GM19452 (cell line): ENCODE measurements around the gene FXR2.
A peak's percentile ranks its signal among the peaks of the same experiment; 100 is the strongest.

Experiments used
- ATAC-seq: cut with Tn5 transposase; IDR thresholded peaks from one replicate; pipeline ENCODE4 v1.9.1; 2021; ENCODE audit not compliant: unreplicated experiment

Gene FXR2

DNA sequence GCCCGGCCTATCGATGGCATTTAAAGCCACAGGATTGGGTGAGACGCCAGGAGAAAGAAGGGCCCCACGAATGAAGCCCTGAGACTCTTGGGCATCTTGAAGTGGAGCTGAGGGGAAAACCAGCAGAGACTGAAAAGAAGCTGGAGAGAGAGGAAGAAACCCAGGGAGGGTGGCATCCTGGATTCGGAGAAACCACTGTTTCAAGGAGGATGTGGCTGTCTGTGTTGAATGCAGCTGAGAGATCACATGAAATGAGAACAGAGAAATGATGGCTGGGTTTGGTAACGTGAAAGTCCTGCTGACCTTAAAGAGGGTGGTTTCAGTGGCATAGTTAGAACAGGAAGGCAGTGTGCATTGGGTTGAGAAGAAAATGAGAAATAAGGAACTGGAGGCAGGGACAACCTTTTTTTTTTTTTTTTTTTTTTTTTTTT lies 62.1 kb downstream of the FXR2 start:
- peak; percentile 58 for ATAC-seq

GRCh38 chr17:7551396-7551795 lies 63.3 kb downstream of the FXR2 start:
- no peak for ATAC-seq

GRCh38 chr17:7550344-7550743 lies 64.4 kb downstream of the FXR2 start:
- no peak for ATAC-seq

DNA sequence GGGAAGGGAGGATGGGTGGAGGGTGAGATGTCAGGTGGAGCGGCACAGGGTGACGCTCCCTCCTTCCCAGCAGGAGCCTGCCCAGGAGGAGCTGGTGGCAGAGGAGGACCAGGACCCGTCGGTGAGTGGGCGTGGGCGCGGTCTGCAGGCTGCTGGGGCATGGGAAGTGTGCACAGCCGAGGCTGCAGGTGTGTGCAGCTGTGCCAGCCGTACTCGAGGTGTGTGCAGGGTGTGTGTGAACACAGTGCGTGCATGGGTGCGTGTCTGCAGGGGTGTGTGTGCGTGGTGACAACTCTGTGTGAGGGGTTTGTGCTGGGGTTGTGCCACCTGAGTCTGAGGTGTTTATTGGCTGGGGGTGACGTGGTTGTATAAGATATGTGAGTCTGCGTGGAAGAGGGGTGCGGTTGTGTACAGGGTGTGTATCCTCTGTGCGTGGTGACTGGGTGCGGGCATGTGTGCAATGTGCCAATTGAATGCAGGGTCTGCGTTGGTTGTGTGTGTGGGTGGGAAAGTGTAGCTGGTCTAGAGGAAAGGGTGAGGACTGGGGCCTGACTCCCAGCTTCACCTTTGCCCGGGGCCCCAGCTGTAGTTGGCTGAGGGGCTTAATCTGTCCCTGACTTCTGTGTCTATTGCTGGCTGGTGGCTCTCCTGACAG lies 65.2 kb downstream of the FXR2 start:
- ATAC-seq, result no peak

GRCh38 chr17:7548585-7549400 lies 65.9 kb downstream of the FXR2 start, which contains the start of gene TNFSF12:
TSS of gene TNFSF12 (plus strand) at chr17:7549058. CDS start at chr17:7549154, 96 bp downstream.
- no peak for ATAC-seq

GRCh38 chr17:7544911-7545310 lies 69.8 kb downstream of the FXR2 start:
- no peak for ATAC-seq
